Fibroblast of skin of right quadriceps (primary cell): ENCODE measurements around the gene GRAP2.
"Not testable (repeated sequence)": the region's sequence is repeated elsewhere in the genome, so short reads cannot be mapped to it uniquely, and the experiment has no call there.

Experiments used
- DNase-seq: peaks from one replicate; pipeline ENCODE4 v3.0.0-alpha.2; 2013

The GRAP2 gene

GRCh38 chr22:39967996-39968972 is 67.4 kb downstream of the GRAP2 start:
- no peak for DNase-seq

- DNase-seq, result no peak
Observed at GRCh38 chr22:39970742-39971141, 69.9 kb downstream of the GRAP2 start.

GRCh38 chr22:39972641-39973040 is 71.8 kb downstream of the GRAP2 start:
- DNase-seq, result no peak

GRCh38 chr22:39973656-39974055 is 72.8 kb downstream of the GRAP2 start:
- no peak for DNase-seq

- no peak for DNase-seq
Observed at GRCh38 chr22:39974065-39974464, 73.2 kb downstream of the GRAP2 start.

GRCh38 chr22:39979048-39979447 is 78.2 kb downstream of the GRAP2 start:
- no peak for DNase-seq

- DNase-seq, result no peak
Observed at GRCh38 chr22:39979458-39979857, 78.6 kb downstream of the GRAP2 start.

GRCh38 chr22:39980596-39980995 is 79.7 kb downstream of the GRAP2 start:
- DNase-seq, result no peak

GRCh38 chr22:39983346-39983745 is 82.5 kb downstream of the GRAP2 start:
- DNase-seq, result no peak

GRCh38 chr22:39984006-39984405 is 83.1 kb downstream of the GRAP2 start:
- no peak for DNase-seq

- no peak for DNase-seq
Observed at GRCh38 chr22:39984746-39985145, 83.9 kb downstream of the GRAP2 start.

- DNase-seq, result no peak
Observed at GRCh38 chr22:39985383-39986035, 84.6 kb downstream of the GRAP2 start.

GRCh38 chr22:39988386-39989114 is 87.7 kb downstream of the GRAP2 start:
- no peak for DNase-seq

GRCh38 chr22:39989633-39990032 is 88.7 kb downstream of the GRAP2 start:
- DNase-seq, result no peak

- no peak for DNase-seq
Observed at GRCh38 chr22:39990686-39991085, 89.8 kb downstream of the GRAP2 start.

- no peak for DNase-seq
Observed at GRCh38 chr22:39991159-39991860, 90.4 kb downstream of the GRAP2 start.

GRCh38 chr22:39992088-39992826 is 91.4 kb downstream of the GRAP2 start:
- no peak for DNase-seq

GRCh38 chr22:39992894-39993293 is 92.0 kb downstream of the GRAP2 start:
- DNase-seq, result not testable (repeated sequence)

- DNase-seq, result peak; percentile 65
Observed at GRCh38 chr22:39994041-39994565, 93.2 kb downstream of the GRAP2 start.

GRCh38 chr22:39994566-39995392 is 93.9 kb downstream of the GRAP2 start, which contains the start of gene FAM83F:
TSS of gene FAM83F (plus strand) at chr22:39994954. CDS start at chr22:39995043, 89 bp downstream.
- no peak for DNase-seq
